Suprapubic skin (tissue), 4 donors: ENCODE data around the gene CCDC40. TPM values are rescaled to one million over a fixed set of nuclear protein-coding genes. Genes with fewer than 3 reads are reported as not detected.

Experiments used
- DNase-seq, 2 donors: peaks; one replicate each; pipeline ENCODE4 v3.0.0-alpha.2; 2019; ENCODE audit warnings: low spot score in 2 of 2
- H3K27ac ChIP-seq: fragments of 200-600 bp; sonication (generic); one replicate; pipeline ENCODE4 v1.5.1; 2019
- H3K27me3 ChIP-seq: fragments of 200-600 bp; sonication (generic); one replicate; pipeline ENCODE4 v1.5.1; 2019
- H3K36me3 ChIP-seq: fragments of 200-600 bp; sonication (generic); one replicate; pipeline ENCODE4 v1.5.1; 2019
- H3K4me1 ChIP-seq: fragments of 200-600 bp; sonication (generic); one replicate; pipeline ENCODE4 v1.5.1; 2019
- H3K4me3 ChIP-seq: fragments of 200-600 bp; sonication (generic); one replicate; pipeline ENCODE4 v1.5.1; 2019; ENCODE audit warnings: mild to moderate bottlenecking
- H3K9me3 ChIP-seq: fragments of 200-600 bp; sonication (generic); one replicate; pipeline ENCODE4 v1.5.1; 2019
- EP300 ChIP-seq: sonication (generic); formaldehyde crosslinking; IDR thresholded peaks from one replicate; pipeline ENCODE4 v1.6.1; 2017; ENCODE audit warnings: antibody characterized with exemption
- POLR2A ChIP-seq, 2 donors: fragments of 450-650 bp; IDR thresholded peaks; one replicate each; pipeline ENCODE4 v1.6.1; 2017; ENCODE audit warnings: antibody characterized with exemption in 2 of 2, mild to moderate bottlenecking in 2 of 2, moderate library complexity in 2 of 2
- POLR2AphosphoS5 ChIP-seq, 3 donors: sonication (generic); formaldehyde crosslinking; IDR thresholded peaks; one replicate each; pipeline ENCODE4 v1.6.1; 2017; ENCODE audit warnings: antibody characterized with exemption in 3 of 3
- WGBS: methylation state at CpG from one replicate; pipeline ENCODE4 v1.1.5; 2018; 5-methylcytosine and 5-hydroxymethylcytosine counted together
- total RNA-seq, 4 donors: library from RNA; depleted of rRNA; stranded (reverse); fragments of >200 nt; gene quantifications; one replicate each; pipeline ENCODE4 v1.1.0, GENCODE V29; 2016
- TF ChIP-seq, protein P1 (sequence below), 2 donors: fragments of 200-600 bp in 1 of 2; fragments of 450-650 bp in 1 of 2; sonication (generic) in 1 of 2; IDR thresholded peaks; one replicate each; pipeline ENCODE4 v1.5.1; 2016 to 2019; ENCODE audit warnings: antibody characterized with exemption in 2 of 2, mild to moderate bottlenecking in 1 of 2, moderate library complexity in 1 of 2

Gene CCDC40
- total RNA-seq, 4 donors from 2014 or later: 1.2 to 4.4 (median 2.9) TPM

DNA sequence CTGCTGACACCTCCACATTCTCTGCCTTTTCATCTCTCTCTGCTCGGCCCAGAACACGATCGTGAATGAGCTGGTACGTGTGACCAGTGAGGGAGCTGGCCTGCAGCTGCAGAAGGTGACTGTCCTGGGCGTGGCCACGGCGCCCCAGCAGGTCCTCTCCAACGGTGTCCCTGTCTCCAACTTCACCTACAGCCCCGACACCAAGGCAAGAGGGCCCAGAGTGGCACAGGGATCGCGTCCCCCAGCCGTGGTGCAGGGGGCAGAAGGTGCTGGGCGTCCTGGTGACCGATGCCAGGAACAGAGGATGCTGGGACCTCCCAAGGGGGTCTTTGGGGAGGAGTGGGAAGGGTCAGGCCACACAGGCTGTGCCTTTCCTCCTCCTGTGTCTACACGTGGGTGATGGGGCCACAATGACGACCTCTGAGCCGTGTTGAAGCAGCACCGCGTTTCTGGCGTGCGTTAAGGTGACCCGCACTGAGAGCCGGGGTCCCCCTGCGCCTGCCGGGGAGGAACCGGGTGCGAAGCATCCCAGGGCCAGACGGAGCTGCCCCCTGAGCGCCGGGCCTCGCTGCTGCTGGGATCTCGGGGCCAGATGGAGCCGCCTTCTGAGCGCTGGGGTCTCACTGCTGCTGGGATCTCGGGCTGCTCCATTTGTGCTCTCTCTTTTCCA, 82.3 kb downstream of the CCDC40 start:
- WGBS: 94% methylated on average over 15 of the region's 35 CpGs
- H3K4me3 ChIP-seq: no peak overlapping the region
- H3K4me1 ChIP-seq: no peaks in the 10 kb centered on the region
- H3K36me3 ChIP-seq: peaks cover 29% of the 10 kb centered on the region
- H3K9me3 ChIP-seq: no peaks in the 10 kb centered on the region
- peak in 1 of 2 donors; percentile 56 for DNase-seq
- H3K27me3 ChIP-seq: no peaks in the 10 kb centered on the region
- TF ChIP-seq EP300: no peak
- no peak for TF ChIP-seq POLR2A (IDR thresholded peaks at IDR 0.05)
- TF ChIP-seq, protein P1, sequence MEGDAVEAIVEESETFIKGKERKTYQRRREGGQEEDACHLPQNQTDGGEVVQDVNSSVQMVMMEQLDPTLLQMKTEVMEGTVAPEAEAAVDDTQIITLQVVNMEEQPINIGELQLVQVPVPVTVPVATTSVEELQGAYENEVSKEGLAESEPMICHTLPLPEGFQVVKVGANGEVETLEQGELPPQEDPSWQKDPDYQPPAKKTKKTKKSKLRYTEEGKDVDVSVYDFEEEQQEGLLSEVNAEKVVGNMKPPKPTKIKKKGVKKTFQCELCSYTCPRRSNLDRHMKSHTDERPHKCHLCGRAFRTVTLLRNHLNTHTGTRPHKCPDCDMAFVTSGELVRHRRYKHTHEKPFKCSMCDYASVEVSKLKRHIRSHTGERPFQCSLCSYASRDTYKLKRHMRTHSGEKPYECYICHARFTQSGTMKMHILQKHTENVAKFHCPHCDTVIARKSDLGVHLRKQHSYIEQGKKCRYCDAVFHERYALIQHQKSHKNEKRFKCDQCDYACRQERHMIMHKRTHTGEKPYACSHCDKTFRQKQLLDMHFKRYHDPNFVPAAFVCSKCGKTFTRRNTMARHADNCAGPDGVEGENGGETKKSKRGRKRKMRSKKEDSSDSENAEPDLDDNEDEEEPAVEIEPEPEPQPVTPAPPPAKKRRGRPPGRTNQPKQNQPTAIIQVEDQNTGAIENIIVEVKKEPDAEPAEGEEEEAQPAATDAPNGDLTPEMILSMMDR (IDR thresholded peaks at IDR 0.05): no peak
- no peak for TF ChIP-seq POLR2AphosphoS5 (IDR thresholded peaks at IDR 0.05)
- no peak overlapping the region for H3K27ac ChIP-seq

DNA sequence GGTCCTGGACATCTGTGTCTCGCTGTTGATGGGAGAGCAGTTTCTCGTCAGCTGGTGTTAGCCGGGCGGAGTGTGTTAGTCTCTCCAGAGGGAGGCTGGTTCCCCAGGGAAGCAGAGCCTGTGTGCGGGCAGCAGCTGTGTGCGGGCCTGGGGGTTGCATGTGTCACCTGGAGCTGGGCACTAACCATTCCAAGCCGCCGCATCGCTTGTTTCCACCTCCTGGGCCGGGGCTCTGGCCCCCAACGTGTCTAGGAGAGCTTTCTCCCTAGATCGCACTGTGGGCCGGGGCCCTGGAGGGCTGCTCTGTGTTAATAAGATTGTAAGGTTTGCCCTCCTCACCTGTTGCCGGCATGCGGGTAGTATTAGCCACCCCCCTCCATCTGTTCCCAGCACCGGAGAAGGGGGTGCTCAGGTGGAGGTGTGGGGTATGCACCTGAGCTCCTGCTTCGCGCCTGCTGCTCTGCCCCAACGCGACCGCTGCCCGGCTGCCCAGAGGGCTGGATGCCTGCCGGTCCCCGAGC, 82.9 kb downstream of the CCDC40 start:
- TF ChIP-seq POLR2A (IDR thresholded peaks at IDR 0.05) (no peak), EP300 (no peak), POLR2AphosphoS5 (IDR thresholded peaks at IDR 0.05) (no peak)
- TF ChIP-seq, protein P1 (IDR thresholded peaks at IDR 0.05): no peak
- Histone ChIP-seq H3K4me1 (peaks cover under 1% of the 10 kb centered on the region), H3K27me3 (no peaks in the 10 kb centered on the region), H3K36me3 (peaks cover 29% of the 10 kb centered on the region), H3K27ac (no peak overlapping the region), H3K4me3 (no peak overlapping the region), H3K9me3 (no peaks in the 10 kb centered on the region)
- DNase-seq: peak; percentile 55 to 69
- 79% methylated on average over 12 of the region's 24 CpGs for WGBS

DNA sequence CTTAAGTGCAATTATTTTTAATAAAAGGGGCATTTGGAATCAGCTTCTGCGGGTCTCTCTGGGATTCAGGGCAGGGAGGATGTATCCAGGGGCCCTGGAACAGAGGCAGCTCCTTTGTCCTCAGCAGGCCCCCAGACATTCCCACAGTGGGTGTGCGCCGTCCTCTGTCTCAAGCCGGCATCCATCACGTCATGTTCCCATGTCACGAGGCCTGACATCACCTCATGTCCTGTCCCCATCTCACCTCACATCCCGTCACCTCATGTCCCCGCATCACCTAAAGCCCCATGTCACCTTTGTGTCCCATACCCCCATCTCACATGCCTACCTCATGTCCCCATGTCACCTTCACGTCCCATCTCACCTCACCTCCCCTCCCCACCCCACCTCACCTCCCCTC, 83.4 kb downstream of the CCDC40 start:
- no peak overlapping the region for H3K4me3 ChIP-seq
- peaks cover 29% of the 10 kb centered on the region for H3K36me3 ChIP-seq
- TF ChIP-seq EP300 (no peak), POLR2A (IDR thresholded peaks at IDR 0.05) (no peak), POLR2AphosphoS5 (IDR thresholded peaks at IDR 0.05) (no peak)
- TF ChIP-seq, protein P1 (IDR thresholded peaks at IDR 0.05): no peak
- no peaks in the 10 kb centered on the region for H3K27me3 ChIP-seq
- no peaks in the 10 kb centered on the region for H3K9me3 ChIP-seq
- H3K27ac ChIP-seq: no peak overlapping the region
- DNase-seq: peak; percentile 29 to 65
- peaks cover 4% of the 10 kb centered on the region for H3K4me1 ChIP-seq
- WGBS: 91% methylated on average over 9 of the region's 9 CpGs

- H3K4me1 ChIP-seq: peaks cover 4% of the 10 kb centered on the region
- H3K36me3 ChIP-seq: peaks cover 25% of the 10 kb centered on the region
- DNase-seq: peak; percentile 34 to 73
- TF ChIP-seq POLR2AphosphoS5 (IDR thresholded peaks at IDR 0.05) (no peak), EP300 (no peak), POLR2A (IDR thresholded peaks at IDR 0.05) (no peak)
- TF ChIP-seq, protein P1 (IDR thresholded peaks at IDR 0.05): no peak
- no peak overlapping the region for H3K4me3 ChIP-seq
- no peaks in the 10 kb centered on the region for H3K9me3 ChIP-seq
- H3K27me3 ChIP-seq: no peaks in the 10 kb centered on the region
- WGBS: 97% methylated on average over 11 of the region's 17 CpGs
- no peak overlapping the region for H3K27ac ChIP-seq
Measured at GRCh38 chr17:80122026-80122575, 85.7 kb downstream of the CCDC40 start.

- Histone ChIP-seq H3K9me3 (no peaks in the 10 kb centered on the region), H3K4me3 (no peak overlapping the region), H3K27me3 (no peaks in the 10 kb centered on the region), H3K36me3 (peaks cover 18% of the 10 kb centered on the region), H3K4me1 (peaks cover 4% of the 10 kb centered on the region), H3K27ac (no peak overlapping the region)
- 90% methylated on average over 6 of the region's 6 CpGs for WGBS
- peak in 1 of 2 donors; percentile 43 for DNase-seq
- TF ChIP-seq POLR2A (IDR thresholded peaks at IDR 0.05) (no peak), EP300 (no peak), POLR2AphosphoS5 (IDR thresholded peaks at IDR 0.05) (no peak)
- TF ChIP-seq, protein P1 (IDR thresholded peaks at IDR 0.05): no peak
Measured at GRCh38 chr17:80122926-80123505, 86.6 kb downstream of the CCDC40 start.
